SU-DHL-6 (cell line): ENCODE measurements around the gene OR2A7.
"Not testable (repeated sequence)": the region's sequence is repeated elsewhere in the genome, so short reads cannot be mapped to it uniquely, and the experiment has no call there.

Source experiments
- CTCF ChIP-seq: fragments of 200-600 bp; sonication (generic); IDR thresholded peaks from one replicate; pipeline ENCODE4 v1.5.1; 2017; ENCODE audit warnings: antibody characterized with exemption, mild to moderate bottlenecking, low read length, moderate library complexity; ENCODE audit not compliant: insufficient read depth, poor library complexity, severe bottlenecking
- EZH2phosphoT487 ChIP-seq: fragments of 200-600 bp; sonication (generic), shearing (Covaris generic); conservative IDR thresholded peaks from 2 replicates; pipeline ENCODE4 v1.6.1; 2018; ENCODE audit warnings: mild to moderate bottlenecking, antibody characterized with exemption, low read length, moderate library complexity, mixed read lengths

GRCh38 chr7:144293794-144294499, 29.4 kb upstream of the OR2A7 start:
- not testable (repeated sequence) for TF ChIP-seq CTCF, EZH2phosphoT487
